Inflammatory macrophage treated with lipopolysaccharide for 1 hour (primary cell): ENCODE data around the gene MAP3K12.

Experiments
- DNase-seq, 2 donors: peaks; one replicate each; pipeline ENCODE4 v3.0.0-alpha.2; 2020 to 2022

MAP3K12 gene

GRCh38 chr12:53506881-53507602, 7.8 kb upstream of the MAP3K12 start, which contains the start of gene NPFF:
Gene NPFF (minus strand): TSS chr12:53507484. CDS start chr12:53507474, 10 bp downstream.
- DNase-seq = no peak

GRCh38 chr12:53506450-53506785, 7.2 kb upstream of the MAP3K12 start:
- no peak for DNase-seq

GRCh38 chr12:53505555-53506449, 6.5 kb upstream of the MAP3K12 start:
- no peak for DNase-seq

GRCh38 chr12:53505086-53505485, 5.8 kb upstream of the MAP3K12 start:
- no peak for DNase-seq

- no peak for DNase-seq
Observed at GRCh38 chr12:53504004-53504920, 5.0 kb upstream of the MAP3K12 start.

GRCh38 chr12:53502983-53503728, 3.9 kb upstream of the MAP3K12 start:
- no peak for DNase-seq

GRCh38 chr12:53502331-53502730, 3.1 kb upstream of the MAP3K12 start:
- no peak for DNase-seq

- DNase-seq = no peak
Observed at GRCh38 chr12:53501615-53502181, 2.4 kb upstream of the MAP3K12 start.

GRCh38 chr12:53500776-53501614, 1.7 kb upstream of the MAP3K12 start, which contains the start of gene TARBP2:
Gene TARBP2 (plus strand): TSS chr12:53501283. CDS start chr12:53501409, 126 bp downstream.
- peak; percentile 99 for DNase-seq

- DNase-seq = peak; percentile 79 to 80
Observed at GRCh38 chr12:53500142-53500775, 1.0 kb upstream of the MAP3K12 start.

- DNase-seq = no peak
Observed at GRCh38 chr12:53498235-53498630, 1.0 kb downstream of the MAP3K12 start.

GRCh38 chr12:53497461-53497860, 1.8 kb downstream of the MAP3K12 start:
- no peak for DNase-seq

- no peak for DNase-seq
Observed at GRCh38 chr12:53496752-53497032, 2.6 kb downstream of the MAP3K12 start.

- DNase-seq = peak; percentile 22 to 53
Observed at GRCh38 chr12:53495903-53496751, 3.1 kb downstream of the MAP3K12 start.

- no peak for DNase-seq
Observed at GRCh38 chr12:53493610-53494391, 5.5 kb downstream of the MAP3K12 start.

- peak; percentile 72 to 83 for DNase-seq
Observed at GRCh38 chr12:53492830-53493609, 6.2 kb downstream of the MAP3K12 start.

GRCh38 chr12:53492188-53492587, 7.1 kb downstream of the MAP3K12 start:
- DNase-seq = no peak
